Lower leg skin (tissue), 3 donors: ENCODE measurements around the gene CT47C1.

Experiments
- POLR2A ChIP-seq, 2 donors: fragments of 450-650 bp; IDR thresholded peaks; one replicate each; pipeline ENCODE4 v1.6.1; 2016 to 2017; ENCODE audit warnings: antibody characterized with exemption in 2 of 2, mild to moderate bottlenecking in 1 of 2, moderate library complexity in 1 of 2
- TF ChIP-seq, protein P1 (sequence below), 3 donors: fragments of 450-650 bp; IDR thresholded peaks; one replicate each; pipeline ENCODE4 v1.5.1; 2016; ENCODE audit warnings: antibody characterized with exemption in 3 of 3, mild to moderate bottlenecking in 3 of 3, moderate library complexity in 2 of 3

DNA sequence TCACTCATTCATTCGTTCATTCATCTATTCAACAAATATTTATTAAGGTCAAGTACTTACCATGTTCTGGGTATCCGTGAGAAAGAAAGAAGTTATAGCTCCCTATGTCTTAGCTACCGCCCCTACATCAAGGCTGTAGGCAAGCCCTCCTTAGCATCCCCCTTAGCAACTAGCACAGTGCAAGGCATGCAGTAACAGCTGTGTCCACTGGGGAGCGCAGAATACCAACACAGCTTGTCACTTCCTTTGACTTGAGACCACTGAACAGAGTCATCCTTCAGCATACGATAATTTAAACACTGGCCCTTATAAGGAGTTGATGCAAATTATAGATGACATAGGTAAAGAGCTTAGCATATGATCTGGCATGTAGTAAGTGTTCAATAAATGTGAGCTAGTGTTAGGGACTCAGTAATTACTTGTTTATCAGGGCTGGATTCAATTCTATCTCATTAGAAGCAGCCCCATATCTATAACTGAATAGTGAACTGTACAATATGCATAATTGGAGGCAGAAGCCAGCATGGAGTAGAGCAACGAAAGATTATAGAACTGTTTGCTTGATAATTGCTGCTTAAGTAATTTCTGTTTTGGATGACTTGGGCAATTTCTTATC, 46.1 kb downstream of the CT47C1 start:
- TF ChIP-seq, protein P1, sequence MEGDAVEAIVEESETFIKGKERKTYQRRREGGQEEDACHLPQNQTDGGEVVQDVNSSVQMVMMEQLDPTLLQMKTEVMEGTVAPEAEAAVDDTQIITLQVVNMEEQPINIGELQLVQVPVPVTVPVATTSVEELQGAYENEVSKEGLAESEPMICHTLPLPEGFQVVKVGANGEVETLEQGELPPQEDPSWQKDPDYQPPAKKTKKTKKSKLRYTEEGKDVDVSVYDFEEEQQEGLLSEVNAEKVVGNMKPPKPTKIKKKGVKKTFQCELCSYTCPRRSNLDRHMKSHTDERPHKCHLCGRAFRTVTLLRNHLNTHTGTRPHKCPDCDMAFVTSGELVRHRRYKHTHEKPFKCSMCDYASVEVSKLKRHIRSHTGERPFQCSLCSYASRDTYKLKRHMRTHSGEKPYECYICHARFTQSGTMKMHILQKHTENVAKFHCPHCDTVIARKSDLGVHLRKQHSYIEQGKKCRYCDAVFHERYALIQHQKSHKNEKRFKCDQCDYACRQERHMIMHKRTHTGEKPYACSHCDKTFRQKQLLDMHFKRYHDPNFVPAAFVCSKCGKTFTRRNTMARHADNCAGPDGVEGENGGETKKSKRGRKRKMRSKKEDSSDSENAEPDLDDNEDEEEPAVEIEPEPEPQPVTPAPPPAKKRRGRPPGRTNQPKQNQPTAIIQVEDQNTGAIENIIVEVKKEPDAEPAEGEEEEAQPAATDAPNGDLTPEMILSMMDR (IDR thresholded peaks at IDR 0.05): no peak
- TF ChIP-seq POLR2A (IDR thresholded peaks at IDR 0.05): no peak
